Endothelial cell of umbilical vein (primary cell): Measurements from ENCODE around the gene LRWD1.

Experiments
- CTCF ChIP-seq, 2 donors: IDR thresholded peaks; 1 replicate in 1 of 2; 2 replicates in 1 of 2; pipeline ENCODE4 v1.5.1; 2011; ENCODE audit warnings: low read length in 2 of 2, mild to moderate bottlenecking in 2 of 2, moderate library complexity in 2 of 2, control low read depth in 1 of 2, inconsistent platforms in 1 of 2, low read depth in 1 of 2; ENCODE audit not compliant: insufficient read depth in 1 of 2; ENCODE audit errors: extremely low read depth in 1 of 2
- JUN ChIP-seq: IDR thresholded peaks from 2 replicates; pipeline ENCODE4 v1.6.1; 2011; ENCODE audit warnings: borderline replicate concordance, low read depth; ENCODE audit not compliant: insufficient read length, insufficient read depth

GRCh38 chr7:102447311-102447710 lies 17.5 kb upstream of the LRWD1 start:
- no peak for TF ChIP-seq CTCF (IDR thresholded peaks at IDR 0.05; ENCODE audit: extremely low read depth in 1 of 2, insufficient read depth in 1 of 2, low read depth in 1 of 2, low read length in 2 of 2)
- no peak for TF ChIP-seq JUN
